A549 (cell line): ENCODE results near the gene CWC15.

Experiments
- CBX2 ChIP-seq: fragments of 200-600 bp; sonication (generic); IDR thresholded peaks from 2 replicates; pipeline ENCODE4 v1.6.1; 2016; ENCODE audit warnings: low read depth, mild to moderate bottlenecking, borderline replicate concordance
- CHD4 ChIP-seq: fragments of 200-600 bp; sonication (generic); IDR thresholded peaks from 2 replicates; pipeline ENCODE4 v1.6.1; 2016; ENCODE audit warnings: antibody characterized with exemption, mild to moderate bottlenecking, borderline replicate concordance
- CTCF ChIP-seq: fragments of >200 bp; sonication (Bioruptor Twin); formaldehyde crosslinking; IDR thresholded peaks from 3 replicates; pipeline ENCODE4 v1.5.1; 2016
- EP300 ChIP-seq, 2 experiments: fragments of >200 bp; sonication (Bioruptor Twin); formaldehyde crosslinking; IDR thresholded peaks; 2 replicates in 1 of 2; 3 replicates in 1 of 2; pipeline ENCODE4 v1.6.1; 2016 to 2017
- HOXB5 ChIP-seq: fragments of 250-450 bp; sonication (Bioruptor Pico); IDR thresholded peaks from 2 replicates; pipeline ENCODE4 v1.5.0; 2020; ENCODE audit warnings: mild to moderate bottlenecking, moderate library complexity
- MAFK ChIP-seq: fragments of 450-650 bp; IDR thresholded peaks from 2 replicates; pipeline ENCODE4 v1.6.1; 2014; ENCODE audit not compliant: partially characterized antibody
- REST ChIP-seq: fragments of 200-600 bp; sonication (generic); IDR thresholded peaks from 2 replicates; pipeline ENCODE4 v1.6.1; 2016; ENCODE audit warnings: antibody characterized with exemption, mild to moderate bottlenecking, moderate library complexity
- SMC3 ChIP-seq: fragments of >200 bp; sonication (Bioruptor Twin); formaldehyde crosslinking; IDR thresholded peaks from 3 replicates; pipeline ENCODE4 v1.6.1; 2018; ENCODE audit warnings: inconsistent platforms
- TP53 ChIP-seq: fragments of 250-450 bp; sonication (Bioruptor Pico); IDR thresholded peaks from 2 replicates; pipeline ENCODE4 v1.5.0; 2021; ENCODE audit warnings: mild to moderate bottlenecking, moderate library complexity
- USF2 ChIP-seq: fragments of 450-650 bp; IDR thresholded peaks from 2 replicates; pipeline ENCODE4 v1.6.1; 2014; ENCODE audit warnings: antibody characterized with exemption
- ZFP36 ChIP-seq: fragments of 450-650 bp; IDR thresholded peaks from 2 replicates; pipeline ENCODE4 v1.6.1; 2014; ENCODE audit warnings: borderline replicate concordance; ENCODE audit not compliant: partially characterized antibody
- TF ChIP-seq, protein P1 (sequence below): IDR thresholded peaks from 2 replicates; pipeline ENCODE4 v1.6.1; 2012

DNA sequence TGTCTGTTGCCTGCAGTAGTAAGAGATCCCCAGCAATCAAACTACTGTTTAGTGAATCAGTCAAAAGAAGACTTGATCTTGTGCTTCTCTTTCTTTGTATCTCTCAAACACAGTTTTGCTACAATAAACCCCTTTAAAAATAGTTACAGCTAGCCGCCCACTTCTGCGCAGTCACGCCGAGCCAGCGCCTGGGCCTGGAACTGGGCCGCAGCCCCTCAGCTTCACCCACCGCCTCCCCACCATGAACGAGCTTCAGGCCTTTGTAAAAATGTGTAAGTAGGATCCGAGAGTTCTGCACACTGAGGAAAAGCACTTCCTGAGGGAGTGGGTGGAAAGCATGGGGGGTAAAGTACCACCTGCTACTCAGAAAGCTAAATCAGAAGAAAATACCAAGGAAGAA is 60.5 kb downstream of the CWC15 start:
- TF ChIP-seq SMC3 (no peak), ZFP36 (no peak), CHD4 (no peak), EP300 (IDR thresholded peaks at IDR 0.05) (no peak), CTCF (no peak), REST (no peak), MAFK (no peak), CBX2 (no peak), USF2 (no peak), TP53 (CRISPR knock-in tag) (no peak), HOXB5 (CRISPR knock-in tag) (no peak)
- TF ChIP-seq, protein P1, sequence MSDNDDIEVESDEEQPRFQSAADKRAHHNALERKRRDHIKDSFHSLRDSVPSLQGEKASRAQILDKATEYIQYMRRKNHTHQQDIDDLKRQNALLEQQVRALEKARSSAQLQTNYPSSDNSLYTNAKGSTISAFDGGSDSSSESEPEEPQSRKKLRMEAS: no peak
